Subcutaneous abdominal adipose tissue (tissue), 5 donors: Measurements from ENCODE around the gene PPDPF.
A peak's percentile ranks its signal among the peaks of the same experiment; 100 is the strongest.

ENCODE experiments used
- H3K27ac ChIP-seq: one replicate; pipeline ENCODE4 v1.7.0; 2013; ENCODE audit warnings: low read depth, mild to moderate bottlenecking, inconsistent platforms, low read length, moderate library complexity
- H3K27me3 ChIP-seq, 5 donors: one replicate each; pipeline ENCODE4 v1.7.0; 2013; ENCODE audit warnings: low read length in 5 of 5, inconsistent platforms in 1 of 5; ENCODE audit not compliant: control insufficient read depth in 5 of 5, insufficient read depth in 4 of 5
- H3K36me3 ChIP-seq, 5 donors: one replicate each; pipeline ENCODE4 v1.7.0; 2013; ENCODE audit warnings: low read length in 5 of 5; ENCODE audit not compliant: control insufficient read depth in 5 of 5, insufficient read depth in 5 of 5
- H3K4me1 ChIP-seq, 5 donors: one replicate each; pipeline ENCODE4 v1.7.0; 2013; ENCODE audit warnings: low read length in 5 of 5, mild to moderate bottlenecking in 3 of 5, moderate library complexity in 1 of 5; ENCODE audit not compliant: control insufficient read depth in 5 of 5, insufficient read depth in 5 of 5
- H3K4me3 ChIP-seq, 5 donors: one replicate each; pipeline ENCODE4 v1.7.0; 2013; ENCODE audit warnings: low read length in 5 of 5, low read depth in 1 of 5
- H3K9ac ChIP-seq, 5 donors: one replicate each; pipeline ENCODE4 v1.7.0; 2013; ENCODE audit warnings: low read length in 5 of 5, mild to moderate bottlenecking in 4 of 5, moderate library complexity in 3 of 5
- H3K9me3 ChIP-seq, 5 donors: one replicate each; pipeline ENCODE4 v1.7.0; 2013; ENCODE audit warnings: low read length in 5 of 5; ENCODE audit not compliant: control insufficient read depth in 5 of 5
- donor health status: healthy.
- donor health status: healthy.
- donor health status: healthy.
- donor health status: healthy.
- donor health status: healthy.

Gene PPDPF

GRCh38 chr20:63548542-63548941, 28.0 kb downstream of the PPDPF start:
- Histone ChIP-seq H3K9ac (no peak overlapping the region), H3K4me3 (no peak overlapping the region), H3K27me3 (peaks cover 30 to 66% (median 49%) of the 10 kb centered on the region in 5 donors), H3K27ac (no peak overlapping the region), H3K9me3 (no peaks in the 10 kb centered on the region), H3K36me3 (no peaks in the 10 kb centered on the region), H3K4me1 (peaks cover 0 to 8% (median 1%) of the 10 kb centered on the region in 5 donors)

GRCh38 chr20:63549019-63549418, 28.5 kb downstream of the PPDPF start:
- no peak overlapping the region for H3K9ac ChIP-seq
- H3K4me3 ChIP-seq = no peak overlapping the region
- H3K4me1 ChIP-seq = peaks cover 0 to 10% (median 4%) of the 10 kb centered on the region in 5 donors
- no peak overlapping the region for H3K27ac ChIP-seq
- peaks cover 30 to 66% (median 49%) of the 10 kb centered on the region in 5 donors for H3K27me3 ChIP-seq
- H3K9me3 ChIP-seq = no peaks in the 10 kb centered on the region
- no peaks in the 10 kb centered on the region for H3K36me3 ChIP-seq

GRCh38 chr20:63549679-63550282, 29.2 kb downstream of the PPDPF start:
- Histone ChIP-seq H3K4me3 (no peak overlapping the region), H3K4me1 (peaks cover 0 to 13% (median 4%) of the 10 kb centered on the region in 5 donors), H3K27me3 (peaks cover 37 to 66% (median 46%) of the 10 kb centered on the region in 5 donors), H3K36me3 (no peaks in the 10 kb centered on the region), H3K9ac (no peak overlapping the region), H3K9me3 (no peaks in the 10 kb centered on the region), H3K27ac (no peak overlapping the region)

GRCh38 chr20:63551068-63551467, 30.5 kb downstream of the PPDPF start:
- H3K27me3 ChIP-seq = peaks cover 27 to 60% (median 37%) of the 10 kb centered on the region in 5 donors
- H3K36me3 ChIP-seq = no peaks in the 10 kb centered on the region
- peaks cover 0 to 13% (median 4%) of the 10 kb centered on the region in 5 donors for H3K4me1 ChIP-seq

GRCh38 chr20:63552481-63553249, 32.1 kb downstream of the PPDPF start:
- no peaks in the 10 kb centered on the region for H3K36me3 ChIP-seq
- peaks cover 0 to 13% (median 4%) of the 10 kb centered on the region in 5 donors for H3K4me1 ChIP-seq
- no peak overlapping the region for H3K4me3 ChIP-seq
- H3K9ac ChIP-seq = no peak overlapping the region
- peaks cover 17 to 52% (median 34%) of the 10 kb centered on the region in 5 donors for H3K27me3 ChIP-seq
- no peaks in the 10 kb centered on the region for H3K9me3 ChIP-seq
- H3K27ac ChIP-seq = no peak overlapping the region

More at GRCh38 chr20:63551068-63551467, 30.5 kb downstream of the PPDPF start:
- no peak overlapping the region for H3K9ac ChIP-seq
- H3K4me3 ChIP-seq = no peak overlapping the region
- no peak overlapping the region for H3K27ac ChIP-seq
- no peaks in the 10 kb centered on the region for H3K9me3 ChIP-seq

- Histone ChIP-seq H3K36me3 (no peaks in the 10 kb centered on the region), H3K4me1 (peaks cover 0 to 13% (median 4%) of the 10 kb centered on the region in 5 donors), H3K27me3 (peaks cover 14 to 46% (median 29%) of the 10 kb centered on the region in 5 donors), H3K4me3 (peak overlapping the region in 4 of 5 donors; percentile 25 to 67 (median 56)), H3K9ac (peak overlapping the region in 1 of 5 donors; percentile 45), H3K27ac (no peak overlapping the region), H3K9me3 (no peaks in the 10 kb centered on the region)
Measured at GRCh38 chr20:63553251-63553932, 32.8 kb downstream of the PPDPF start.

GRCh38 chr20:63553933-63554290, 33.3 kb downstream of the PPDPF start, which contains the start of gene FNDC11:
FNDC11 (plus strand) TSS chr20:63554159; CDS start chr20:63555664, 1,505 bp downstream.
- Histone ChIP-seq H3K9ac (peak within 1 kb of the TSS in 1 of 5 donors; percentile 45), H3K27ac (no peak within 1 kb of the TSS), H3K4me1 (peaks cover 0 to 13% (median 4%) of the 10 kb centered on the region in 5 donors)

GRCh38 chr20:63554361-63555278, 34.1 kb downstream of the PPDPF start:
- H3K9ac ChIP-seq = no peak overlapping the region
- peaks cover 5 to 36% (median 22%) of the 10 kb centered on the region in 5 donors for H3K27me3 ChIP-seq
- no peak overlapping the region for H3K27ac ChIP-seq
- H3K4me1 ChIP-seq = peaks cover 0 to 13% (median 4%) of the 10 kb centered on the region in 5 donors
- no peaks in the 10 kb centered on the region for H3K9me3 ChIP-seq
- peaks cover 0 to 7% (median 3%) of the 10 kb centered on the region in 5 donors for H3K36me3 ChIP-seq
- H3K4me3 ChIP-seq = peak overlapping the region in 2 of 5 donors; percentile 30 to 67

More at GRCh38 chr20:63553933-63554290, 33.3 kb downstream of the PPDPF start, which contains the start of gene FNDC11:
- Histone ChIP-seq H3K9me3 (no peaks in the 10 kb centered on the region), H3K36me3 (peaks cover 0 to 4% (median 0%) of the 10 kb centered on the region in 5 donors), H3K27me3 (peaks cover 10 to 41% (median 24%) of the 10 kb centered on the region in 5 donors), H3K4me3 (peak within 1 kb of the TSS in 4 of 5 donors; percentile 25 to 67 (median 56))
